Measurements from ENCODE around the gene FAM184B.
"Not testable (repeated sequence)": the region's sequence is repeated elsewhere in the genome, so short reads cannot be mapped to it uniquely, and the experiment has no call there.

The FAM184B gene

GRCh38 chr4:17667653-17668201 lies 113.7 kb downstream of the FAM184B start:
- DNase-seq (ENCODE audit: low read depth, low spot score): no peak
- no peak overlapping the region for H3K4me3 ChIP-seq (ENCODE audit: low read depth, low read length)
- no peak for TF ChIP-seq CTCF (IDR thresholded peaks at IDR 0.05; ENCODE audit: low read depth, low read length)
- in situ Hi-C loops (cut with HindIII; ENCODE audit: low sequenced_read_pairs): no loop called here

DNA sequence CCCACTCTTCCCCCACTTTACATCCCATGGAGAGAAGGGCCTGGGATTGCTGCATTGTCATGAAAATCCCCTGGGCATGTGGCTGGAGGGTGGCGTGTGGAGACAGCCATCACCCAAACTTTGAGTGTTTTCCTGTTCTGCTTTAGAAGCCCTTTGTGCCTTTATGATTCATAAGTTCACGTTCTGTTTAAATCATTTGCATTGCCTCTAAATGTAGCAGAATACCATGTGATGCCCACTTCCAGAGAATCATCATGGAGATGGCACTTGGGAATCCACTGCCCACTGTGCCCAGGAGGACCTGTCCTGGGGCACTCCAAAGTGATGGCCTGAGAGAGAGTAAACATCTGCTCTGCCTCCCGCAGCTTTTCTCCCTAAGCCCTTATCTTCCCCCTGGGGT lies 114.2 kb downstream of the FAM184B start:
- no peak for TF ChIP-seq CTCF (IDR thresholded peaks at IDR 0.05; ENCODE audit: low read depth, low read length)
- DNase-seq (ENCODE audit: low read depth, low spot score): no peak
- H3K4me3 ChIP-seq (ENCODE audit: low read depth, low read length): no peak overlapping the region
- in situ Hi-C loops (cut with HindIII; ENCODE audit: low sequenced_read_pairs): no loop called here

DNA sequence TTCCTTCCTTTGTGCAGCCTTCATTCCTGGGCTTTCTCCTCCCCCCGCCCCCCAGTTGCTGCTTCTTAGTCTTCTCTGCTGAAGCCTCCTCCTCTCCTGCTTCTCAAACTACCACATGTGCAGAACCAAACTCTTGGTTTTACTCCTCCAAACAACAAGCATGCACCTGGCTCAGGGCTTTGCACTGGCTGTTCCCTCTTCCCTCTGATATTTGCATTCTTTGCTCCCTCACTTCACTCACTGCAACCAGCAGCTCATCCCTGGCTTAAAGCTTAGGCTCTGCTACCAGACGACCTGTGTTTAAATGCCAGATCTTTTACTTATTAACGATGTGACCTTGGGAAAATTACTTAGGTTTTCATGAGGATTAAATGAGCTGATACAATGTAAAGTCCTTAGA lies 115.6 kb downstream of the FAM184B start:
- no peak for DNase-seq (ENCODE audit: low read depth, low spot score)
- in situ Hi-C loops (cut with HindIII; ENCODE audit: low sequenced_read_pairs): no loop called here
- TF ChIP-seq CTCF (IDR thresholded peaks at IDR 0.05; ENCODE audit: low read depth, low read length): no peak
- H3K4me3 ChIP-seq (ENCODE audit: low read depth, low read length): no peak overlapping the region

- in situ Hi-C loops (cut with HindIII; ENCODE audit: low sequenced_read_pairs): no loop called here
- TF ChIP-seq CTCF (IDR thresholded peaks at IDR 0.05; ENCODE audit: low read depth, low read length): no peak
- DNase-seq (ENCODE audit: low read depth, low spot score): no peak
- H3K4me3 ChIP-seq (ENCODE audit: low read depth, low read length): no peak overlapping the region
These were observed 116.1 kb downstream of the FAM184B start for GRCh38 chr4:17665346-17665745.

- H3K4me3 ChIP-seq (ENCODE audit: low read depth, low read length): no peak overlapping the region
- in situ Hi-C loops (cut with HindIII; ENCODE audit: low sequenced_read_pairs): no loop called here
- no peak for TF ChIP-seq CTCF (IDR thresholded peaks at IDR 0.05; ENCODE audit: low read depth, low read length)
- DNase-seq (ENCODE audit: low read depth, low spot score): no peak
These were observed 116.7 kb downstream of the FAM184B start for GRCh38 chr4:17664755-17665154.

DNA sequence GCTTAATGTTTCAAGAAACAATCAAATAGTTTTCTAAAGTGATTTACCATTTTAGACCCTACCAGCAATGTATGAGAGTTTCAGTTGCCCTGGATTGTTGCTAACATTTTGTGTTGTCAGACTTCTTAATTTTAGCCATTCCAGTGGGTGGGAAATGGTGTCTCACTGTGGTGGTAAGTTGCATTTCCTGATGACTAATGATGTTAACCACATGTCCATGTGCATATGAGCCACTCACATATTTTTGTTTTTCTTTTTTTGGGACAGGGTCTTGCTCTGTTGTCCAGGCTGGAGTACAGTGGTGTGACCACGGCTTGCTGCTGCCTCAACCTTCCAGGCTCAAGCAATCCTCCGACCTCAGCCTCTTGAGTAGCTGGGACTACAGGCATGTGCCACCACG lies 118.7 kb downstream of the FAM184B start:
- in situ Hi-C loops (cut with HindIII; ENCODE audit: low sequenced_read_pairs): no loop called here
- no peak overlapping the region for H3K4me3 ChIP-seq (ENCODE audit: low read depth, low read length)
- no peak for TF ChIP-seq CTCF (IDR thresholded peaks at IDR 0.05; ENCODE audit: low read depth, low read length)
- DNase-seq (ENCODE audit: low read depth, low spot score): peak; percentile 16

- in situ Hi-C loops (cut with HindIII; ENCODE audit: low sequenced_read_pairs); H3K4me3 ChIP-seq (ENCODE audit: low read depth, low read length); DNase-seq (ENCODE audit: low read depth, low spot score): not testable (repeated sequence)
These were observed 122.2 kb downstream of the FAM184B start for GRCh38 chr4:17659196-17659595.
